GM18526 (cell line): ENCODE data around the gene PLPP1.

Source experiments
- POLR2A ChIP-seq: IDR thresholded peaks from 3 replicates; pipeline ENCODE4 v1.6.1; 2011; ENCODE audit not compliant: insufficient read length; ENCODE audit errors: extremely low read depth

Gene PLPP1

GRCh38 chr5:55484531-55484930, 50.2 kb downstream of the PLPP1 start:
- TF ChIP-seq POLR2A, result no peak

- no peak for TF ChIP-seq POLR2A
Observed at GRCh38 chr5:55483885-55484284, 50.9 kb downstream of the PLPP1 start.

GRCh38 chr5:55481293-55481855, 53.4 kb downstream of the PLPP1 start:
- TF ChIP-seq POLR2A, result no peak

GRCh38 chr5:55480781-55481180, 54.0 kb downstream of the PLPP1 start:
- TF ChIP-seq POLR2A, result no peak

GRCh38 chr5:55472642-55473041, 62.1 kb downstream of the PLPP1 start:
- no peak for TF ChIP-seq POLR2A

GRCh38 chr5:55471468-55471867, 63.3 kb downstream of the PLPP1 start:
- TF ChIP-seq POLR2A, result no peak

- no peak for TF ChIP-seq POLR2A
Observed at GRCh38 chr5:55470282-55470681, 64.5 kb downstream of the PLPP1 start.

- TF ChIP-seq POLR2A, result no peak
Observed at GRCh38 chr5:55469839-55470238, 64.9 kb downstream of the PLPP1 start.

GRCh38 chr5:55467862-55468551, 66.8 kb downstream of the PLPP1 start:
- TF ChIP-seq POLR2A, result no peak

GRCh38 chr5:55463613-55464012, 71.2 kb downstream of the PLPP1 start:
- no peak for TF ChIP-seq POLR2A

GRCh38 chr5:55459572-55459971, 75.2 kb downstream of the PLPP1 start:
- no peak for TF ChIP-seq POLR2A

- TF ChIP-seq POLR2A, result no peak
Observed at GRCh38 chr5:55456216-55456895, 78.4 kb downstream of the PLPP1 start.

GRCh38 chr5:55454282-55454681, 80.5 kb downstream of the PLPP1 start:
- no peak for TF ChIP-seq POLR2A

GRCh38 chr5:55453211-55453610, 81.6 kb downstream of the PLPP1 start:
- TF ChIP-seq POLR2A, result no peak

GRCh38 chr5:55451976-55452375, 82.8 kb downstream of the PLPP1 start:
- no peak for TF ChIP-seq POLR2A

- no peak for TF ChIP-seq POLR2A
Observed at GRCh38 chr5:55450050-55450765, 84.6 kb downstream of the PLPP1 start.
